Transverse colon (tissue), 4 donors: ENCODE results near the gene POU4F1. TPM values are rescaled to one million over a fixed set of nuclear protein-coding genes. Genes with fewer than 3 reads are reported as not detected.
A peak's percentile ranks its signal among the peaks of the same experiment; 100 is the strongest.

ENCODE experiments used
- DNase-seq: peaks from one replicate; pipeline ENCODE4 v3.0.0-alpha.2; 2019
- H3K27ac ChIP-seq, 4 donors: fragments of 200-600 bp; sonication (generic); 2 replicates each; pipeline ENCODE4 v1.5.1; 2016 to 2018; ENCODE audit warnings: inconsistent platforms in 4 of 4
- H3K27me3 ChIP-seq: fragments of 200-600 bp; sonication (generic); 2 replicates; pipeline ENCODE4 v1.5.1; 2017; ENCODE audit warnings: inconsistent platforms
- H3K36me3 ChIP-seq, 4 donors: fragments of 200-600 bp; sonication (generic); 2 replicates each; pipeline ENCODE4 v1.5.1; 2017 to 2019; ENCODE audit warnings: inconsistent platforms in 4 of 4
- H3K4me1 ChIP-seq, 4 donors: fragments of 200-600 bp; sonication (generic); 2 replicates each; pipeline ENCODE4 v1.5.1; 2017 to 2020; ENCODE audit warnings: inconsistent platforms in 4 of 4
- H3K4me3 ChIP-seq, 4 donors: fragments of 200-600 bp; sonication (generic); 1 replicate in 1 of 4; 2 replicates in 3 of 4; pipeline versions ENCODE4 v1.5.1 to v1.6.1; 2017 to 2019; ENCODE audit warnings: inconsistent platforms in 4 of 4
- H3K9me3 ChIP-seq, 2 donors: fragments of 200-600 bp; sonication (generic); 2 replicates each; pipeline ENCODE4 v1.5.1; 2017 to 2019; ENCODE audit warnings: inconsistent platforms in 2 of 2
- EP300 ChIP-seq: sonication (generic); formaldehyde crosslinking; IDR thresholded peaks from one replicate; pipeline ENCODE4 v1.6.1; 2017; ENCODE audit warnings: antibody characterized with exemption, low read depth
- POLR2A ChIP-seq: fragments of 450-650 bp; IDR thresholded peaks from one replicate; pipeline ENCODE4 v1.6.1; 2016; ENCODE audit warnings: antibody characterized with exemption, mild to moderate bottlenecking, moderate library complexity
- POLR2AphosphoS5 ChIP-seq, 3 donors: sonication (generic); formaldehyde crosslinking; IDR thresholded peaks; one replicate each; pipeline ENCODE4 v1.6.1; 2016; ENCODE audit warnings: antibody characterized with exemption in 3 of 3
- WGBS, 2 donors: methylation state at CpG; one replicate each; pipeline ENCODE4 v1.1.5; 2018; ENCODE audit warnings: low coverage in 1 of 2; 5-methylcytosine and 5-hydroxymethylcytosine counted together
- in situ Hi-C, 4 donors: fragments of 200-750 bp; cut with MboI; loops; one replicate each; pipeline versions ENCODE4 v1.15.0 to v1.15.1; 2017; ENCODE audit warnings: low sequenced_read_pairs in 3 of 4, low pct_ligation_motif_present in 1 of 4, low pct_unique_long_range_greater_than_20kb in 1 of 4
- intact Hi-C: fragments of 100-400 bp; cut with DNase I; formaldehyde crosslinking; loops from one replicate; pipeline ENCODE4 v1.15.1; 2023; ENCODE audit warnings: low total_unique reads
- total RNA-seq, 4 donors: library from RNA; depleted of rRNA; stranded (reverse); fragments of >200 nt; gene quantifications; one replicate each; pipeline ENCODE4 v1.1.0, GENCODE V29; 2016
- TF ChIP-seq, protein P1 (sequence below), 5 experiments: fragments of 200-600 bp in 3 of 5; fragments of 450-650 bp in 2 of 5; sonication (generic) in 3 of 5; IDR thresholded peaks; 1 replicate in 2 of 5; 2 replicates in 3 of 5; pipeline ENCODE4 v1.5.1; 2016 to 2017; ENCODE audit warnings: antibody characterized with exemption in 5 of 5, inconsistent platforms in 3 of 5, mild to moderate bottlenecking in 2 of 5, moderate library complexity in 1 of 5

POU4F1 gene
- total RNA-seq, 4 donors from 2014 or later, result not detected

DNA sequence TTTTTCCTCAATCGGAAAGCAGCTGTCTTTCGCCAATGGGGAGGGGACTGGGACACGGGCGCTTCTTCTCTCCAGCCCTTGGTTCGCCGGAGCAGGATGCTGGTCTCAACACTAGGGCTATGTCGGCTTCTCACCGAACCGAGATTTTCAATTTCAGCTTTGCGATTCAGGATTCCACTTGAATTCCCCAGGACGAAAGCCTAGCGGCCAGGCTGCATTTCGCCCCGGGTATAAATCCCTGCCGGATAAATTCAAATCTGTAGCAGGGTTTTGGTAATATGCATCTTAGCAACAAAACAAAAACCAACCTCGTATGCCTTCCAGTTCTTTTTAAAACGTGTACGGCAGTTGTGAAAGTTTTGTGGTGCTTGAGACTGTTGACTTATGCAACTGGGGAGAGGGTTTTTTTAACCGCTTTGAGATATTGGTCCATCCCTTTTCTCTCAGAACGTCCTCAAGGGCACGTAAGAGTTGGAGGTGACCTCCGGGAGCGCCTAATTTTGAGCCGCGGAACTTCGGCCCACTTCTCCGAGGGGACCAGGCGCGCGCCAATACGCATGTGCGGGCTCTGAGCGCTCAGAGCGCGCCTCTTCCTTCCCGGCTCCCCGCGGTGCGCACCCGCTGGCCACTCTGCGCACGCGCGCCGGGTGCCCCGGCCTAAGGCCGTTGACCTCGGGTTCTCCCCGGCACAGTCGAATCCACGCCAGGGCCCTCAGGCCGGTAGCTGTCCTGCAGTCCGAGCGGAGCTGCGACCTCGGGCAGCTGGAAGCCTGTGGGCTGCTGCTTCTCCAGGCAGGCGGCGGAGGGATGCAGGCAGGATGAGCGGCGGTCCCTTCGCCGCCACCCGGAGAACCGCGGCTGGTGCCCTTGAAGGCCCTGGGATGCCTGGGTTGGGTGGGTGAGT, 7.6 kb downstream of the POU4F1 start:
- in situ Hi-C loops, result no loop called here
- peaks cover 100% of the 10 kb centered on the region for H3K27me3 ChIP-seq
- H3K4me1 ChIP-seq, result peaks cover 0 to 18% (median 13%) of the 10 kb centered on the region in 4 donors
- 14% methylated on average over 38 of the region's 65 CpGs; no CpG with 5 or more reads in 1 of the 2 donors for WGBS, 2 donors
- TF ChIP-seq, protein P1, sequence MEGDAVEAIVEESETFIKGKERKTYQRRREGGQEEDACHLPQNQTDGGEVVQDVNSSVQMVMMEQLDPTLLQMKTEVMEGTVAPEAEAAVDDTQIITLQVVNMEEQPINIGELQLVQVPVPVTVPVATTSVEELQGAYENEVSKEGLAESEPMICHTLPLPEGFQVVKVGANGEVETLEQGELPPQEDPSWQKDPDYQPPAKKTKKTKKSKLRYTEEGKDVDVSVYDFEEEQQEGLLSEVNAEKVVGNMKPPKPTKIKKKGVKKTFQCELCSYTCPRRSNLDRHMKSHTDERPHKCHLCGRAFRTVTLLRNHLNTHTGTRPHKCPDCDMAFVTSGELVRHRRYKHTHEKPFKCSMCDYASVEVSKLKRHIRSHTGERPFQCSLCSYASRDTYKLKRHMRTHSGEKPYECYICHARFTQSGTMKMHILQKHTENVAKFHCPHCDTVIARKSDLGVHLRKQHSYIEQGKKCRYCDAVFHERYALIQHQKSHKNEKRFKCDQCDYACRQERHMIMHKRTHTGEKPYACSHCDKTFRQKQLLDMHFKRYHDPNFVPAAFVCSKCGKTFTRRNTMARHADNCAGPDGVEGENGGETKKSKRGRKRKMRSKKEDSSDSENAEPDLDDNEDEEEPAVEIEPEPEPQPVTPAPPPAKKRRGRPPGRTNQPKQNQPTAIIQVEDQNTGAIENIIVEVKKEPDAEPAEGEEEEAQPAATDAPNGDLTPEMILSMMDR (IDR thresholded peaks at IDR 0.05), result no peak
- TF ChIP-seq POLR2AphosphoS5 (IDR thresholded peaks at IDR 0.05), result no peak
- no peak for TF ChIP-seq POLR2A
- no peak for TF ChIP-seq EP300
- no peaks in the 10 kb centered on the region for H3K36me3 ChIP-seq
- no peak for DNase-seq
- H3K4me3 ChIP-seq, result peak overlapping the region in 1 of 4 donors; percentile 32
- no peaks in the 10 kb centered on the region for H3K9me3 ChIP-seq
- intact Hi-C loops, result no loop called here
- H3K27ac ChIP-seq, result no peak overlapping the region

DNA sequence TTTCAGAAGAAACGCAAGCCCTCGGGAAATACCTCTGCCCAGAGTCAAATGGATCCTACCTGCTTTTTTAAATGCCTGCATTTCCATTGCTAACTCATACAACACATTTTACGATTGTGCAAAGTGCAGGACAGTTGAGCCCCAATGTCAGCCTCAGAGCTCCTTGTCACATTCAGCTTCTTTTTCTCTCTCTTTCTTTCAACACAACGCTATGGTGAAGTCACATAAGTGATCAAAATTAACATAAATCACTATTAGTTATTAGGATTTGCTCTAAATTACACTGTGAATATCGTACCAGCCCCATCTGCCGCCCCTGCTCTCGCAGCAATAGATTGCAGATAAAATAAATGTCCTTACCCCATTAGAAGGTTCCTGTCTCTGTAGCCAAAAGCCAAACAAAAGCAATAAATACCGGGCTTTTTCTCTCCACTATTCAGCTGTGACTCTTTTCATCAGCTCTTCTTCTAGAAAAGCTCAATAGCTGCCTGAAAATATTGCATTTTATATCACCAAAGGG, 8.8 kb downstream of the POU4F1 start:
- Histone ChIP-seq H3K9me3 (no peaks in the 10 kb centered on the region), H3K4me1 (peaks cover 0 to 18% (median 12%) of the 10 kb centered on the region in 4 donors), H3K4me3 (no peak overlapping the region), H3K27ac (no peak overlapping the region), H3K27me3 (peaks cover 100% of the 10 kb centered on the region), H3K36me3 (no peaks in the 10 kb centered on the region)
- DNase-seq, result no peak
- 13 to 16% methylated on average over 8 of the region's 8 CpGs for WGBS, 2 donors
- no peak for TF ChIP-seq EP300
- TF ChIP-seq, protein P1 (IDR thresholded peaks at IDR 0.05), result no peak
- TF ChIP-seq POLR2AphosphoS5 (IDR thresholded peaks at IDR 0.05), result no peak
- TF ChIP-seq POLR2A, result no peak
- in situ Hi-C loops (no loop called here), intact Hi-C loops (no loop called here)

DNA sequence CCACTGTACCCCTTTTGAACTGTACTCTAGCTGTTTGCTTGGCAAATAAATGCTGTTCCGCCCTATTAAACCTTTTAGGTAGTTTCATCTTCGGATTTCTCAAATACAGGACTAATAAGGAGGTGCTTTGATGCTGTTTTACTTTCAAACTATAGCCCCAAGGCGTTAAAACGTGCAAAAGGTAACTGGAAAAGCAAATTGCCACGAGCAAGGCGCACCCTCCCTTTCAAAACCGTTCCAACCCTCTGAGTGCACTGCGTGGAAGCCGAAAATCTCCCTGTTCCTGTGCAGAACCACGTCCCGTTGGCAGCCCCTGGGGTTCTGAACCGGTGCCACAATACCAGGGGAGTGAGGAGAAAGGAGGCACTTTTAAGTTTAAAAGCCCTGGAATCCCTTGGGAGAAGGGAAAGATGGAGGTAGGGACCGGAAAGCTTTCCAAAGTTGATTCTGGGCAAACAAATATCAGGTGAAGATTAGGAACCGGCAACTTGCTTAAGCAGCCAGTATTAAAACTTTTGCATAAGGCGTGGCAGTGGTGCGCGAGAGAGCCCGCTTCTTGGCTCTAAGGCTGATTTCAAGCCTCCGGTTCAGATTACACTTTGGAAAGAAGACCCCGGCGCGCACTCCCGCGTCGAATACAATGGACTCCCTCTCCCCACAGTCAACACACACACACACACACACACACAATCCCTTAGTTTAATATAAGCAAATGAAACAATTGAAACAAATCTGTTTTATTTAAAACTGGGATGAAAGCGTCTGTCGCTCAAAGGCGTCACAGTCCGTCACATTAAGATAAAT, 9.5 kb downstream of the POU4F1 start:
- H3K9me3 ChIP-seq, result no peaks in the 10 kb centered on the region
- peaks cover 0 to 18% (median 12%) of the 10 kb centered on the region in 4 donors for H3K4me1 ChIP-seq
- H3K27ac ChIP-seq, result no peak overlapping the region
- H3K36me3 ChIP-seq, result no peaks in the 10 kb centered on the region
- in situ Hi-C loops (no loop called here), intact Hi-C loops (no loop called here)
- 10 to 17% methylated on average over 17 to 29 of the region's 29 CpGs for WGBS, 2 donors
- H3K4me3 ChIP-seq, result no peak overlapping the region
- DNase-seq, result no peak
- TF ChIP-seq EP300, result no peak
- TF ChIP-seq POLR2AphosphoS5 (IDR thresholded peaks at IDR 0.05), result no peak
- TF ChIP-seq POLR2A, result no peak
- TF ChIP-seq, protein P1 (IDR thresholded peaks at IDR 0.05), result no peak
- H3K27me3 ChIP-seq, result peaks cover 100% of the 10 kb centered on the region

DNA sequence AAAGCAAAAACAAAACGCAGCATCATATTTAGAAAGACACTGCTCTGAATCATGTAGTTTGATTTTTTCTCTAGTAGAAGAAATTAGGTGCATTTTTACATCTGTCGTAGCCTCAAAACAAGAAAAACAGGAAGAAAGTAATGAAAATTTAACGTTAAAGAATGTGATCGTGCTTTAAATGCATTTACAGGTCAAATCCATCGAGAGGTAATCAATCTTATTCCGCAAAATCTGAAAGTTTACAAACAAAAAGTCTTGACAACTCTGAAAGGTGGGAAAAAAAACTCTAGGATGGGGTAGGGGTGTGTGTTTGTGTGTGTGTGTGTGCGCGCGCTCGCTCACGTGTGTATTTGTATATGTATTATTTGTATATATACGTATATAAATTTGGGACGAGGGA, 10.2 kb downstream of the POU4F1 start:
- Histone ChIP-seq H3K27ac (no peak overlapping the region), H3K36me3 (no peaks in the 10 kb centered on the region), H3K4me3 (no peak overlapping the region), H3K27me3 (peaks cover 100% of the 10 kb centered on the region), H3K9me3 (no peaks in the 10 kb centered on the region), H3K4me1 (peaks cover 0 to 18% (median 12%) of the 10 kb centered on the region in 4 donors)
- TF ChIP-seq POLR2A (no peak), EP300 (no peak), POLR2AphosphoS5 (IDR thresholded peaks at IDR 0.05) (no peak)
- TF ChIP-seq, protein P1 (IDR thresholded peaks at IDR 0.05), result no peak
- WGBS, 2 donors, result 16 to 23% methylated on average over 13 of the region's 13 CpGs
- in situ Hi-C loops, result no loop called here
- intact Hi-C loops, result no loop called here
- DNase-seq, result no peak
